Measurements from ENCODE around the gene SLC22A23.

DNA sequence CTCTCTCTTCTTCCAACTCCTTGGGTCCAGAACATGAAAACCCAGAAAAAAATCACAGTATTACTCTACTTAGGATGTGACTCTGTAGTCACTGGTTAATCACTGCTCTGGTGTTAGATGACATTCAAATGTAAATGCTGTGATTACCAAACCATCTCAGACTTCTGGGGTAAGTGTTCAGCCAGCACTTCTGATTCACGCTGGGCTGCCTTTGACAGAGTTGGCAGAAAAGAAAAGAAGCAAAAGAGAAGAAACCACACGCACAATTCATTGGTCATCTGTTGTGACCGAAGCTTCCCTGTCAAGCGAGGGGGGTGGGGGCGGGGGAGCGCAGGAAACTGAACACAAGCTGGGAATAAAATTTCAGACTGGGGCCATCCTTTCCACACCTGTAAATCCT, 115.4 kb downstream of the SLC22A23 start:
- TF ChIP-seq POLR2AphosphoS5 (IDR thresholded peaks at IDR 0.05; ENCODE audit: borderline replicate concordance, low read depth, low read length) (no peak), EZH2 (IDR thresholded peaks at IDR 0.05) (no peak), FOXP2 (optimal IDR thresholded peaks at IDR 0.05; ENCODE audit: control extremely low read depth, extremely low read length, insufficient read depth) (no peak)

Measured in SK-N-MC (cell line).